Measurements from ENCODE around the gene DGKI. TPM values are rescaled to one million over a fixed set of nuclear protein-coding genes. Genes with fewer than 3 reads are reported as not detected.
A peak's percentile ranks its signal among the peaks of the same experiment; 100 is the strongest.
"Not testable (repeated sequence)": the region's sequence is repeated elsewhere in the genome, so short reads cannot be mapped to it uniquely, and the experiment has no call there.

DGKI gene
- total RNA-seq, 4 donors from 2014 or later, result 0.16 to 4.4 (median 2.1) TPM

GRCh38 chr7:137727413-137727812, 119.4 kb downstream of the DGKI start:
- ATAC-seq (ENCODE audit: low FRiP score), result no peak
- no peak for DNase-seq (ENCODE audit: low spot score)
- TF ChIP-seq CTCF (IDR thresholded peaks at IDR 0.05), result no peak

- ATAC-seq (ENCODE audit: low FRiP score) (no peak), DNase-seq (ENCODE audit: low spot score) (no peak)
- TF ChIP-seq CTCF (IDR thresholded peaks at IDR 0.05), result no peak
Observed at GRCh38 chr7:137718355-137718754, 128.4 kb downstream of the DGKI start.

- DNase-seq (ENCODE audit: low spot score) (no peak), ATAC-seq (ENCODE audit: low FRiP score) (peak; percentile 57)
- TF ChIP-seq CTCF (IDR thresholded peaks at IDR 0.05), result no peak
Observed at GRCh38 chr7:137717811-137718271, 128.9 kb downstream of the DGKI start.

GRCh38 chr7:137717045-137717444, 129.7 kb downstream of the DGKI start:
- DNase-seq (ENCODE audit: low spot score) (no peak), ATAC-seq (ENCODE audit: low FRiP score) (no peak)
- no peak for TF ChIP-seq CTCF (IDR thresholded peaks at IDR 0.05)

- TF ChIP-seq CTCF (IDR thresholded peaks at IDR 0.05), result no peak
- ATAC-seq (ENCODE audit: low FRiP score), result no peak
- no peak for DNase-seq (ENCODE audit: low spot score)
Observed at GRCh38 chr7:137716061-137716460, 130.7 kb downstream of the DGKI start.

GRCh38 chr7:137715533-137715932, 131.2 kb downstream of the DGKI start:
- DNase-seq (ENCODE audit: low spot score) (no peak), ATAC-seq (ENCODE audit: low FRiP score) (no peak)
- no peak for TF ChIP-seq CTCF (IDR thresholded peaks at IDR 0.05)

- TF ChIP-seq CTCF (IDR thresholded peaks at IDR 0.05), result no peak
- no peak for DNase-seq (ENCODE audit: low spot score)
- no peak for ATAC-seq (ENCODE audit: low FRiP score)
Observed at GRCh38 chr7:137715121-137715520, 131.7 kb downstream of the DGKI start.

- ATAC-seq (ENCODE audit: low FRiP score); DNase-seq (ENCODE audit: low spot score): not testable (repeated sequence)
Observed at GRCh38 chr7:137706330-137706729, 140.4 kb downstream of the DGKI start.
